ENCODE data around the gene PTCSC3. TPM values are rescaled to one million over a fixed set of nuclear protein-coding genes. Genes with fewer than 3 reads are reported as not detected.

The PTCSC3 gene
- total RNA-seq, 1 experiment from 2014 or later: not detected

DNA sequence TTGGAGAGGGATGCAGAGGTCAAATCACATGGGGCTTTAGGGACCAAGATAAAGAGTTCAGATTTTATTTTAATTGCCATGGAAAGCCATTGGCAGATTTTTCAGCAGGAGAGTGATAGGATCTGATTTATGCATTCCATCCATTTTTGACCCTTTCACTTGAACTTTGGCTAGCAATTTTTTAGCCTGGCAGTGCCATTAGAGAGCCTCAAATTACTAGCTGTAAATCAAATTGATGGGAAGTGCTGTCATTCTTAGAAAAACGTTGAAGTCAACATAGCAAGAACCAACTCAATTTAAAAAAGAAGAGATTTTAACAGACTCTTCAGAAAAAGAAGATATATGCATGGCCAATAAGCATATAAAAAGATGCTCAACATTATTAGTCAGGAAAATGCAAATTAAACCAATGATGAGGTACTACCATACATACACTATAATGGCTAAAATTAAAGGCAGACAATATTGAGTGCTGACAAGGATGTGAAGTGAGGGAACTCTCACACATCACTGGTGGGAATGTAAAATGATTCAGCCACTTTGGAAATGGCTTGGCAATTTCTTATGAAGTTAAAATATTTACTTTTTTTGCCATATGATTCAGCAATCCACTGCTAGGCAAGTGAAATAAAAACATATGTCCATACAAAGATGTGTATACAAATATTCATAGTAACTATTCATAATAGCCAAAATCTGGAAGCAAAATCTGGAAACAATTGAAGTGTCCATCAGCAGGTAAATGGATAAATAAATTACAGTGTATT lies 89.7 kb downstream of the PTCSC3 start:
- CTCF ChIA-PET: no interaction called here
- TF ChIP-seq, protein P1, sequence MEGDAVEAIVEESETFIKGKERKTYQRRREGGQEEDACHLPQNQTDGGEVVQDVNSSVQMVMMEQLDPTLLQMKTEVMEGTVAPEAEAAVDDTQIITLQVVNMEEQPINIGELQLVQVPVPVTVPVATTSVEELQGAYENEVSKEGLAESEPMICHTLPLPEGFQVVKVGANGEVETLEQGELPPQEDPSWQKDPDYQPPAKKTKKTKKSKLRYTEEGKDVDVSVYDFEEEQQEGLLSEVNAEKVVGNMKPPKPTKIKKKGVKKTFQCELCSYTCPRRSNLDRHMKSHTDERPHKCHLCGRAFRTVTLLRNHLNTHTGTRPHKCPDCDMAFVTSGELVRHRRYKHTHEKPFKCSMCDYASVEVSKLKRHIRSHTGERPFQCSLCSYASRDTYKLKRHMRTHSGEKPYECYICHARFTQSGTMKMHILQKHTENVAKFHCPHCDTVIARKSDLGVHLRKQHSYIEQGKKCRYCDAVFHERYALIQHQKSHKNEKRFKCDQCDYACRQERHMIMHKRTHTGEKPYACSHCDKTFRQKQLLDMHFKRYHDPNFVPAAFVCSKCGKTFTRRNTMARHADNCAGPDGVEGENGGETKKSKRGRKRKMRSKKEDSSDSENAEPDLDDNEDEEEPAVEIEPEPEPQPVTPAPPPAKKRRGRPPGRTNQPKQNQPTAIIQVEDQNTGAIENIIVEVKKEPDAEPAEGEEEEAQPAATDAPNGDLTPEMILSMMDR (conservative IDR thresholded peaks at IDR 0.05; ENCODE audit: low read depth, low read length): no peak
- TF ChIP-seq EZH2 (IDR thresholded peaks at IDR 0.05; ENCODE audit: low read length, unreplicated experiment) (no peak), EZH2phosphoT487 (IDR thresholded peaks at IDR 0.05; ENCODE audit: borderline replicate concordance, low read length) (no peak)
- no TSS peak for BruUV-seq (replicated peaks)

DNA sequence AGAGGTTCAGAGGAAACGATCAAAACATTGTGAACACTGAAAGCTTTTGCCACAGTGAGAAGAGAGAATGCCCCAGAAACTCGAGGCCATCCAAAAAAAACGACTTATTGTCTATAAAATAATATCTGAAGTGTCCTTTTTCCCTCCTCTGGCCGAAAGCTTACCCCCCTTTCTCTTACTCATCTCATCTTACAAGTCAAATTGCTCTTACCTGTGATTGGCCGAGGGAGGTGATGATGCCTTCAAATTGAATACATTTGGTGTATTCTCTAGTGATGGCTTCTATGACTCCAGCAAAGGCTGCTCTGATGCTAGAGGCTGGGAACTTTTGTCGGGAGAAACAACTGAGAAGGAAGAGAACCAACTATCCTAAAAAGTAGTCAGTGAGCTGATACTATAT lies 90.7 kb downstream of the PTCSC3 start:
- no peaks in the 10 kb centered on the region for H3K36me3 ChIP-seq (ENCODE audit: low read depth, low read length)
- H3K4me2 ChIP-seq (ENCODE audit: low read length): no peak overlapping the region
- no TSS peak for BruUV-seq (replicated peaks)
- no peaks in the 10 kb centered on the region for H3K79me2 ChIP-seq (ENCODE audit: low read length)
- H3K27me3 ChIP-seq (ENCODE audit: low read length): peaks cover 74% of the 10 kb centered on the region
- no peak overlapping the region for H3K4me3 ChIP-seq (ENCODE audit: low read length)
- DNase-seq (no peak), ATAC-seq (no peak)
- no peak overlapping the region for H2AFZ ChIP-seq (ENCODE audit: low read length)
- H4K20me1 ChIP-seq (ENCODE audit: low read length): no peaks in the 10 kb centered on the region
- TF ChIP-seq, protein P1 (conservative IDR thresholded peaks at IDR 0.05; ENCODE audit: low read depth, low read length): no peak
- TF ChIP-seq EZH2phosphoT487 (IDR thresholded peaks at IDR 0.05; ENCODE audit: borderline replicate concordance, low read length) (no peak), EZH2 (IDR thresholded peaks at IDR 0.05; ENCODE audit: low read length, unreplicated experiment) (no peak)
- no peaks in the 10 kb centered on the region for H3K9me2 ChIP-seq (replicated peaks; ENCODE audit: low read length)
- POLR2A ChIA-PET (ENCODE audit: unreplicated experiment): no interaction called here
- peaks cover 1% of the 10 kb centered on the region; the same call in 1 of the 2 replicates for H3K4me1 ChIP-seq (ENCODE audit: insufficient read depth, low read length)
- H3F3A ChIP-seq (ENCODE audit: low read length, unreplicated experiment): no peaks in the 10 kb centered on the region
- CTCF ChIA-PET: interaction anchor here (0.6 kb wide), 1 partner anchor 520 kb away, joined by 10 read pairs; no protein-coding TSS in a partner anchor
- no peaks in the 10 kb centered on the region for H3K9me3 ChIP-seq (ENCODE audit: low read length)
- no peak overlapping the region for H3K9ac ChIP-seq (ENCODE audit: low read length)
- intact Hi-C loops (cut with micrococcal nuclease): no loop called here
- no peak overlapping the region for H3K27ac ChIP-seq (ENCODE audit: low read length)

More for the DNA sequence above, 89.7 kb downstream of the PTCSC3 start:
- Histone ChIP-seq H3K9ac (ENCODE audit: low read length) (no peak overlapping the region), H2AFZ (ENCODE audit: low read length) (no peak overlapping the region), H3K4me2 (ENCODE audit: low read length) (no peak overlapping the region), H3K4me3 (ENCODE audit: low read length) (no peak overlapping the region), H3K9me2 (replicated peaks; ENCODE audit: low read length) (no peaks in the 10 kb centered on the region), H3K27me3 (ENCODE audit: low read length) (peaks cover 66% of the 10 kb centered on the region), H3K9me3 (ENCODE audit: low read length) (no peaks in the 10 kb centered on the region), H3K36me3 (ENCODE audit: low read depth, low read length) (no peaks in the 10 kb centered on the region), H3F3A (ENCODE audit: low read length, unreplicated experiment) (no peaks in the 10 kb centered on the region), H3K4me1 (ENCODE audit: insufficient read depth, low read length) (peaks cover 9% of the 10 kb centered on the region), H4K20me1 (ENCODE audit: low read length) (no peaks in the 10 kb centered on the region), H3K27ac (ENCODE audit: low read length) (no peak overlapping the region), H3K79me2 (ENCODE audit: low read length) (no peaks in the 10 kb centered on the region)
- POLR2A ChIA-PET (ENCODE audit: unreplicated experiment): no interaction called here
- intact Hi-C loops (cut with micrococcal nuclease): no loop called here
- ATAC-seq (no peak), DNase-seq (no peak)

Other genes starting within 250 kb of the PTCSC3 start
- gene MBIP, start 143.9 kb upstream of the PTCSC3 start, total RNA-seq (2014; rRNA removed): 7.8 and 8.5 TPM in 2 replicates